ENCODE measurements around the gene TMEM132D.
"Not testable (repeated sequence)": the region's sequence is repeated elsewhere in the genome, so short reads cannot be mapped to it uniquely, and the experiment has no call there.

TMEM132D gene

GRCh38 chr12:129043334-129043733 lies 860.5 kb downstream of the TMEM132D start:
- not testable (repeated sequence) for H3K4me1 ChIP-seq (ENCODE audit: control insufficient read depth in 2 of 2, insufficient read depth in 2 of 2, low read length in 2 of 2); H3K27me3 ChIP-seq (ENCODE audit: control insufficient read depth in 2 of 2, insufficient read depth in 2 of 2, low read length in 2 of 2); H3K36me3 ChIP-seq (ENCODE audit: control insufficient read depth in 2 of 2, insufficient read depth in 2 of 2, low read length in 2 of 2); H3K27ac ChIP-seq (ENCODE audit: low read depth in 2 of 2, low read length in 2 of 2); H3K9me3 ChIP-seq (ENCODE audit: control insufficient read depth in 2 of 2, low read length in 2 of 2); H3K4me3 ChIP-seq (ENCODE audit: low read length in 2 of 2); H3K9ac ChIP-seq (ENCODE audit: low read depth in 1 of 2, low read length in 2 of 2)

GRCh38 chr12:129036135-129036534 lies 867.7 kb downstream of the TMEM132D start:
- H3K4me3 ChIP-seq (ENCODE audit: low read length in 2 of 2) = no peak overlapping the region
- H3K36me3 ChIP-seq (ENCODE audit: control insufficient read depth in 2 of 2, insufficient read depth in 2 of 2, low read length in 2 of 2) = no peaks in the 10 kb centered on the region
- no peaks in the 10 kb centered on the region for H3K27me3 ChIP-seq (ENCODE audit: control insufficient read depth in 2 of 2, insufficient read depth in 2 of 2, low read length in 2 of 2)
- no peak overlapping the region for H3K27ac ChIP-seq (ENCODE audit: low read depth in 2 of 2, low read length in 2 of 2)
- no peaks in the 10 kb centered on the region for H3K4me1 ChIP-seq (ENCODE audit: control insufficient read depth in 2 of 2, insufficient read depth in 2 of 2, low read length in 2 of 2)
- peaks cover 0 to 2% of the 10 kb centered on the region in 2 donors for H3K9me3 ChIP-seq (ENCODE audit: control insufficient read depth in 2 of 2, low read length in 2 of 2)
- no peak overlapping the region for H3K9ac ChIP-seq (ENCODE audit: low read depth in 1 of 2, low read length in 2 of 2)

GRCh38 chr12:129034558-129035289 lies 869.1 kb downstream of the TMEM132D start:
- H3K27me3 ChIP-seq (ENCODE audit: control insufficient read depth in 2 of 2, insufficient read depth in 2 of 2, low read length in 2 of 2) = no peaks in the 10 kb centered on the region
- no peak overlapping the region for H3K27ac ChIP-seq (ENCODE audit: low read depth in 2 of 2, low read length in 2 of 2)
- H3K4me1 ChIP-seq (ENCODE audit: control insufficient read depth in 2 of 2, insufficient read depth in 2 of 2, low read length in 2 of 2) = no peaks in the 10 kb centered on the region
- H3K4me3 ChIP-seq (ENCODE audit: low read length in 2 of 2) = no peak overlapping the region
- peaks cover 0 to 2% of the 10 kb centered on the region in 2 donors for H3K9me3 ChIP-seq (ENCODE audit: control insufficient read depth in 2 of 2, low read length in 2 of 2)
- H3K36me3 ChIP-seq (ENCODE audit: control insufficient read depth in 2 of 2, insufficient read depth in 2 of 2, low read length in 2 of 2) = no peaks in the 10 kb centered on the region
- no peak overlapping the region for H3K9ac ChIP-seq (ENCODE audit: low read depth in 1 of 2, low read length in 2 of 2)

- H3K36me3 ChIP-seq (ENCODE audit: control insufficient read depth in 2 of 2, insufficient read depth in 2 of 2, low read length in 2 of 2) = no peaks in the 10 kb centered on the region
- no peaks in the 10 kb centered on the region for H3K4me1 ChIP-seq (ENCODE audit: control insufficient read depth in 2 of 2, insufficient read depth in 2 of 2, low read length in 2 of 2)
- peaks cover 0 to 5% of the 10 kb centered on the region in 2 donors for H3K9me3 ChIP-seq (ENCODE audit: control insufficient read depth in 2 of 2, low read length in 2 of 2)
- H3K27ac ChIP-seq (ENCODE audit: low read depth in 2 of 2, low read length in 2 of 2) = no peak overlapping the region
- H3K27me3 ChIP-seq (ENCODE audit: control insufficient read depth in 2 of 2, insufficient read depth in 2 of 2, low read length in 2 of 2) = no peaks in the 10 kb centered on the region
- no peak overlapping the region for H3K9ac ChIP-seq (ENCODE audit: low read depth in 1 of 2, low read length in 2 of 2)
- H3K4me3 ChIP-seq (ENCODE audit: low read length in 2 of 2) = no peak overlapping the region
Measured at GRCh38 chr12:129028844-129029243, 875.0 kb downstream of the TMEM132D start.

- no peaks in the 10 kb centered on the region for H3K27me3 ChIP-seq (ENCODE audit: control insufficient read depth in 2 of 2, insufficient read depth in 2 of 2, low read length in 2 of 2)
- H3K27ac ChIP-seq (ENCODE audit: low read depth in 2 of 2, low read length in 2 of 2) = no peak overlapping the region
- H3K9ac ChIP-seq (ENCODE audit: low read depth in 1 of 2, low read length in 2 of 2) = no peak overlapping the region
- no peaks in the 10 kb centered on the region for H3K4me1 ChIP-seq (ENCODE audit: control insufficient read depth in 2 of 2, insufficient read depth in 2 of 2, low read length in 2 of 2)
- H3K36me3 ChIP-seq (ENCODE audit: control insufficient read depth in 2 of 2, insufficient read depth in 2 of 2, low read length in 2 of 2) = no peaks in the 10 kb centered on the region
- peaks cover 0 to 5% of the 10 kb centered on the region in 2 donors for H3K9me3 ChIP-seq (ENCODE audit: control insufficient read depth in 2 of 2, low read length in 2 of 2)
- H3K4me3 ChIP-seq (ENCODE audit: low read length in 2 of 2) = no peak overlapping the region
Measured at GRCh38 chr12:129025055-129025454, 878.8 kb downstream of the TMEM132D start.
